Body of pancreas (tissue), 4 donors: ENCODE measurements around the gene TMEM185A. TPM values are rescaled to one million over a fixed set of nuclear protein-coding genes. Genes with fewer than 3 reads are reported as not detected.

Experiments
- ATAC-seq: fragments of 150-250 bp; one replicate; pipeline ENCODE4 v1.9.1; 2016
- DNase-seq, 4 donors: peaks; one replicate each; pipeline ENCODE4 v3.0.0-alpha.2; 2019
- H3K27ac ChIP-seq, 4 donors: fragments of 200-600 bp; sonication (generic); 1 replicate in 3 of 4; 2 replicates in 1 of 4; pipeline versions ENCODE4 v1.5.1 to v1.6.1; 2016 to 2019; ENCODE audit warnings: mild to moderate bottlenecking in 1 of 4, mixed read lengths in 1 of 4, moderate library complexity in 1 of 4
- H3K27me3 ChIP-seq, 2 donors: fragments of 200-600 bp; sonication (generic); one replicate each; pipeline ENCODE4 v1.6.0; 2016; ENCODE audit warnings: mild to moderate bottlenecking in 1 of 2
- H3K36me3 ChIP-seq, 2 donors: fragments of 200-600 bp; sonication (generic); replicated peaks in 1 of 2; 2 replicates each; pipeline ENCODE4 v1.5.1; 2016; ENCODE audit warnings: low read depth in 2 of 2; ENCODE audit not compliant: insufficient read depth in 1 of 2
- H3K4me1 ChIP-seq: fragments of 200-600 bp; sonication (generic); one replicate; pipeline ENCODE4 v1.6.0; 2016
- H3K4me3 ChIP-seq, 2 donors: fragments of 200-600 bp; sonication (generic); 1 replicate in 1 of 2; 2 replicates in 1 of 2; pipeline ENCODE4 v1.5.1; 2016 to 2019
- H3K9me3 ChIP-seq, 3 donors: fragments of 200-600 bp; sonication (generic); 1 replicate in 2 of 3; 2 replicates in 1 of 3; pipeline ENCODE4 v1.5.1; 2016
- CTCF ChIP-seq, 7 experiments: fragments of 450-650 bp in 4 of 7; fragments of 200-600 bp in 3 of 7; sonication (generic) in 3 of 7; IDR thresholded peaks; one replicate each; pipeline ENCODE4 v1.5.1; 2016 to 2019; ENCODE audit warnings: antibody characterized with exemption in 7 of 7
- POLR2A ChIP-seq, 3 donors: fragments of 450-650 bp; IDR thresholded peaks; one replicate each; pipeline ENCODE4 v1.6.1; 2016; ENCODE audit warnings: antibody characterized with exemption in 3 of 3, mild to moderate bottlenecking in 2 of 3
- WGBS, 2 donors: methylation state at CpG; one replicate each; pipeline ENCODE4 v1.1.5; 2017; 5-methylcytosine and 5-hydroxymethylcytosine counted together
- intact Hi-C: fragments of 100-400 bp; cut with DNase I; formaldehyde crosslinking; loops from one replicate; pipeline ENCODE4 v1.15.1; 2023
- total RNA-seq, 2 donors: library from RNA; depleted of rRNA; stranded (reverse); fragments of >200 nt; gene quantifications; one replicate each; pipeline ENCODE4 v1.1.0, GENCODE V29; 2016

Gene TMEM185A
- total RNA-seq, 2 donors from 2014 or later, result 7.3 to 8.0 TPM

DNA sequence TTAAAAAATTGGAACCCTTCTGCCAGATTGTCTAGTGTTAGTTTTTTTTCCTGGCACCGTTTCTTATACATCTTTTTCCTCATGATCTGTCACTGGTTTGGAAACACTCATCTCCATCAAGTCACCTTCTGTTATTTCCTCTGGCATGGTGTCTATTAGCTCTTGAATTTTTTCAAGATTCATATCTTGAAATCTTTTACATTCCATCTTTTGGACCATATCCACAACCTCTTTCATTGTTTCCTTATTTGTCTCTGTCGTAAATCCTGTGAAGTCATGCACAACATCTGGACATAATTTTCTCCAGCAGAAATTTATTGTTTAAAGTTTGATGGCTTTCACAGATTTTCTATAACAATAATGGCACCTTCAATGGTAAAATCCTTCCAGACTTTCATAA is 10.2 kb upstream of the TMEM185A start:
- Histone ChIP-seq H3K27ac (no peak overlapping the region), H3K4me1 (no peaks in the 10 kb centered on the region), H3K36me3 (no peaks in the 10 kb centered on the region), H3K4me3 (no peak overlapping the region), H3K27me3 (no peaks in the 10 kb centered on the region), H3K9me3 (no peaks in the 10 kb centered on the region)
- WGBS, 2 donors, result 68 to 72% methylated on average over 2 of the region's 2 CpGs
- DNase-seq (no peak), ATAC-seq (no peak)
- intact Hi-C loops, result no loop called here
- TF ChIP-seq POLR2A (IDR thresholded peaks at IDR 0.05) (no peak), CTCF (IDR thresholded peaks at IDR 0.05) (no peak)

DNA sequence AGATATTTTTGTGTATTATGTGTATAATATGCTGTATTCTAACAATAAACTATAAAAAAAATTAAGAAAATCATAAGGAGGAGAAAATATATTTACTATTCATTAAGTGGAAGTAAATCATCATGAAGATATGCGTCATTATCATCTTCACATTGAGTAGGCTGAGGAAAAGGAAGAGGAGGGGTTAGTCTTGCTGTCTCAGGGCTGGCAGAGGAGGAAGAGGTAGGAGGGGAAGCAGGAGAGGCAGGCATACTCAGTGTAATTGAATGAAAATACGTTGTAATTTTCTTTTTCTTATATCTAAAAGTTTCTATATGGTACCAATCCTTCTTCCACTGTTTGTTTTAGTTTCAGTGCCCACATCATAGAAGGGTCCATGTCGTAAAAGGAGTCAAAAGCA is 9.8 kb upstream of the TMEM185A start:
- no peak for DNase-seq
- WGBS, 2 donors, result 55 to 68% methylated on average over 3 of the region's 3 CpGs

GRCh38 chrX:149639568-149639967 is 8.0 kb upstream of the TMEM185A start:
- no peak overlapping the region for H3K4me3 ChIP-seq
- no peak overlapping the region for H3K27ac ChIP-seq
- no peaks in the 10 kb centered on the region for H3K36me3 ChIP-seq
- intact Hi-C loops, result no loop called here
- H3K27me3 ChIP-seq, result no peaks in the 10 kb centered on the region
- TF ChIP-seq POLR2A (IDR thresholded peaks at IDR 0.05), result no peak
- TF ChIP-seq CTCF (IDR thresholded peaks at IDR 0.05), result no peak
- WGBS, 2 donors, result 57 to 82% methylated on average over 1 to 2 of the region's 3 CpGs
- ATAC-seq (no peak), DNase-seq (no peak)
- no peaks in the 10 kb centered on the region for H3K4me1 ChIP-seq
- no peaks in the 10 kb centered on the region for H3K9me3 ChIP-seq

More for the DNA sequence above, 9.8 kb upstream of the TMEM185A start:
- no peak overlapping the region for H3K4me3 ChIP-seq
- no peaks in the 10 kb centered on the region for H3K9me3 ChIP-seq
- H3K27me3 ChIP-seq, result no peaks in the 10 kb centered on the region
- intact Hi-C loops, result no loop called here
- H3K27ac ChIP-seq, result no peak overlapping the region
- no peaks in the 10 kb centered on the region for H3K36me3 ChIP-seq
- no peaks in the 10 kb centered on the region for H3K4me1 ChIP-seq
- ATAC-seq, result no peak
- TF ChIP-seq CTCF (IDR thresholded peaks at IDR 0.05) (no peak), POLR2A (IDR thresholded peaks at IDR 0.05) (no peak)

DNA sequence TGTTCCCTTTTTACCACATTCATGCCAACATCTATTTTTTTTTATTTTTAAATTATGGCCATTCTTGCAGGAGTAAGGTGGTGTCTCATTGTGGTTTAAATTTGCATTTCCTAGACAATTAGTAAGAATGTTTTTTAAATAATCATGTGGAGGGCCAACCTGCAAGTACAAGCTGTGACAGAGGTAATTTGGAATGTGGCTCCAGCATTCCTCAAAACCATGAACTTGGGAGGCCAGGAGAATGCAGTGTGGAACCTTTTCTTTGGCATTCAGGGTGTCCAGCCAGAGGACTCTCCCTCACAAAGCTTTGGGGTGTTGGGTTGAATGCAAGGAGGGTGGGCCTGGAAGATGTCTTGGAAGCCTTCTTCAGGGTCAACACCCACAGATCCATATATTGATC is 7.3 kb upstream of the TMEM185A start:
- no peak for DNase-seq
- intact Hi-C loops, result no loop called here
- Histone ChIP-seq H3K4me3 (no peak overlapping the region), H3K27me3 (no peaks in the 10 kb centered on the region), H3K36me3 (no peaks in the 10 kb centered on the region), H3K9me3 (no peaks in the 10 kb centered on the region), H3K27ac (no peak overlapping the region), H3K4me1 (no peaks in the 10 kb centered on the region)
- no peak for ATAC-seq
- TF ChIP-seq CTCF (IDR thresholded peaks at IDR 0.05) (no peak), POLR2A (IDR thresholded peaks at IDR 0.05) (no peak)

DNA sequence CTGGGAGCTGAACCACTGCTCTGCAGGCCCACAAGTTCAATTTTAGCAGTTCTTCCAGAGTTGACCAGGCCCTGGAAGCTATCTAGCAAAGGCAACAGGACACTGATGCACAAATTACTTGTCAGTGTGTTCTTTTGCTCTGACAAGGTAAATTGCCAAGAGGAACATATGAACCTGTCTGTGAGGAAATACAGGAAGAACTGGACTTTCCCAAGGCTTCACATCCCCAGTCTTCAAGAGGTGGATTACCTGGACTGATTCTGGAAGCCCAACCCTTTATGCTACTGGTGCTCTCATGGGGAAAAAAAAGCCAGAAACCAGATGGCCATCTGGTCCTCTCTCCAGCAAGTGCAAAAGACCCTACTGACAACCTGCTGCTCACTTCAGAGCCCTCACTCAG is 1.9 kb upstream of the TMEM185A start:
- no peak overlapping the region for H3K4me3 ChIP-seq
- no peak for TF ChIP-seq POLR2A (IDR thresholded peaks at IDR 0.05)
- no peak for TF ChIP-seq CTCF (IDR thresholded peaks at IDR 0.05)

More for the DNA sequence above, 1.9 kb upstream of the TMEM185A start:
- peaks cover 16% of the 10 kb centered on the region for H3K4me1 ChIP-seq
- H3K36me3 ChIP-seq, result no peaks in the 10 kb centered on the region
- H3K27me3 ChIP-seq, result no peaks in the 10 kb centered on the region
- no peak for ATAC-seq
- H3K9me3 ChIP-seq, result no peaks in the 10 kb centered on the region
- DNase-seq, result no peak
- no peak overlapping the region for H3K27ac ChIP-seq
- intact Hi-C loops, result no loop called here
